COLO829 (cell line): ENCODE results near the gene CHIC2.
"Not testable (repeated sequence)": the region's sequence is repeated elsewhere in the genome, so short reads cannot be mapped to it uniquely, and the experiment has no call there.

ENCODE experiments used
- DNase-seq: peaks from one replicate; pipeline ENCODE4 v3.0.0; 2012; ENCODE audit warnings: low spot score

The CHIC2 gene

DNA sequence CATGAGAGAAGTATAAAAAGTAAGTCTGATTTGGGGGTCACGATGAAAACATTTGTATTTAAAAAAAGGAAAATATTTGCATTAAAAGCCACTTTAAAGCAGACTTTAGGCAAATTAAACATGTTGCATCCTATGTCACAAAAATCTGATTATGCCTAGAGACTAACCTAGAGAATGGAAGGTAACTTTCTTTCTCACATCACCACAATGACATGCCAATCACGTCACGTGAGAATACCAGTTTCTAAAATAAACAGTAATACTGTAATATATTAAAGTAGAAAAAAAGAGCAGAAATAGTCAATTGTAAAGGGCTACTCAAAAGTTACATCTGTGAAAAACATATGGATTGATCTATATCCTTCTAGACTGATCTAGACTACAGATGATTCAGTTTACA, 3.3 kb downstream of the CHIC2 start:
- no peak for DNase-seq

DNA sequence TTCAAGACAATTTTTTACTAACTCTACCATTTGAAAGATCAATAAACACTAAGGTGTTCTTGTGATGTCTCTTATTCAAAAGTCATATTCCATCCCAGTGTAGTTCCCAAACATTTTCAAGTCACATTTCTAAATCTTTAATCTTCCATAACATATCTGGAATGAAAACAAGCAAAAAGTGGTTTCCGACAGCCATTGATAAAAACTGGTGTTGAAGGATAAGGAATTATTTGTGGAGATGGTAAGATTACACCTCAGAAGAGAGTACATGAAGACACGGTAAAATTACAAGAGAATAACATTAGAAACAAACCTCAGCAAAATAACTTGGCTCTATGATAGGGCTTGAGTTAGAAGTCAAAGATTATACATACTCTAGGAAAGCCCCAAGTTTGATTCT, 4.3 kb downstream of the CHIC2 start:
- DNase-seq: no peak

DNA sequence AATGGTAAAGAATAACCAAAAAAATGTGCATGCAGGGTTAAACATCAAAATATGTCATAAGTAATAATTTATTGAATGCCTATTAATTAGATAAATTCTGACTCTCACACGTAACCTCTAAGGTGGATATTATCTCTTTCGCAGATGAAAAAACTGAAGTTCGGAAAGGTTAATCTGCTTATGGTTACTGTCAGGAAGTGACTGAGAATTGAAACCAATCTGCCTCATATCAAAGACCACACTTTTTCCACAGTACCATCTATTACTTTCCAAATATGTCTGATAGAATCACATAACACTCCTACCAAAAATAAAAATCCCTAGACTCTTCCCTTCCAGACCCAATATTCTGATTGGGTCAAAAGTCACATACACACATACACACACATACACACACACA, 6.2 kb downstream of the CHIC2 start:
- DNase-seq: no peak

DNA sequence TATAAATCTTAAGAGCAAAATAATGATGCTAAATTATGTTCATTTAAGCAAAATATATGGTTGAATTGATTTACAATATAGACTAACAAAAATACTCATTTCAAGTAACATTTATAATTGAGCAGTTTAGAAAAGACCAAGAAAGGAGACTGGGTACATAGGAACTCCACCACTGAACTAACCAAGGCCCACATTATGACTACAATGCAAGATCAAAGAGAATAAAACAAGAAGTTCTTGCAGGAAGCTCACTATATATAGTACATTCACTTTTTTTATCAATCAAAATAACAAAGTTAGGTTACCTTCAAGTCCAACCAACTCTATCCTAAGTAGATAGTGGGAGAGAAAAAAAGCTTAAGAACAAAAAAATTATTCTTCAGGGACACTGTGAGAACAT, 8.0 kb downstream of the CHIC2 start:
- DNase-seq: no peak

DNA sequence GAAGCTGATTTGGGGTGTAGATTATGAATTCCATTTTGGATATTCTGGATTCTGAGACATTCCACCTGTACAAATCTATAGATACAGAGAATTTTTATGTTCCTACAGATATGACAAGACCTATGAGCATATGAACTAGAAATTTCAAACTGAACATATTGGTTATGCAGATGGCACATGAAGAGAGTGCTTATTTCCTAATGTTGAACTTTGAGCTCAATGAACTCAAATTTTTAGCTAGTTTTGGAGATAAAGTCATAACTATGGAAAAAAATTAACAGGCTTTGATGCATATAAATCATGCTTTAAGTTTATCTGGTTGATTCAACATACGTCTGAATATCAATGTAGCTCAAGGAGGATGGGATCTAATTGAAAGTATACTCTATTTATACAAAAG, 8.9 kb downstream of the CHIC2 start:
- no peak for DNase-seq

DNA sequence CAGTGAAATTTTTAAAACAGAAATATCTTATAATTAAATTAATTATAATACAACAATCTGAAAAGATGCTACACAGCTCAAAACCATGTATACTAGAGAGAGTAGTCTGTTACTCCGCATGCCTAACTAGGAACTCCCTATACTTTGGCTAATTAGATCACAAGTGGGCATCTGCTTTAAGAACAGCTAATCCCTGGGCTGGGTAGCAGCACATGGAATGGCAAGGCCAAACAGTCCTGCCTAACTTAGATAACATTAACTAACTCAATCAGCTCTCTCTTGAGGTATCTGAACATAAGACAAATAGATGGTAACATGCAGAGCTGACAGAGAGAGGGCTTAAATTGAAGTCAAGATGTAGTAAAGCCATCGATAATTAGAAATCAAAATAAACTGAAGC, 9.9 kb downstream of the CHIC2 start:
- no peak for DNase-seq

DNA sequence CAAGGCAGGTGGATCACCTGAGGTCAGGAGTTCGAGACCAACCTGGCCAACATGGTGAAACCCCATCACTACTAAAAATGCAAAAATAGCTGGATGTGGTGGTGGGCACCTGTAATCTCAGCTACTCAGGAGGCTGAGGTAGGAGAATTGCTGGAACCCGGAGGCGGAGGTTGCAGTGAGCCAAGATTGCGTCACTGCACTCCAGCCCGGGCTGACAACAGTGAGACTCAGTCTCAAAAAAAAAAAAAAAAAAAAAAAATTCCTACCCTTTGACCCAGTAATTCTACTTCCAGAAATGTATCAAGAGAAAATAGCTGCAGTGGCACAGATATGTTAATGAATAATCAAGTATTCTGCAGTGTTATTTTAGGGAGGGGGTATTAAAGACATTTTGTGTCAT, 11.1 kb downstream of the CHIC2 start:
- DNase-seq: not testable (repeated sequence)

DNA sequence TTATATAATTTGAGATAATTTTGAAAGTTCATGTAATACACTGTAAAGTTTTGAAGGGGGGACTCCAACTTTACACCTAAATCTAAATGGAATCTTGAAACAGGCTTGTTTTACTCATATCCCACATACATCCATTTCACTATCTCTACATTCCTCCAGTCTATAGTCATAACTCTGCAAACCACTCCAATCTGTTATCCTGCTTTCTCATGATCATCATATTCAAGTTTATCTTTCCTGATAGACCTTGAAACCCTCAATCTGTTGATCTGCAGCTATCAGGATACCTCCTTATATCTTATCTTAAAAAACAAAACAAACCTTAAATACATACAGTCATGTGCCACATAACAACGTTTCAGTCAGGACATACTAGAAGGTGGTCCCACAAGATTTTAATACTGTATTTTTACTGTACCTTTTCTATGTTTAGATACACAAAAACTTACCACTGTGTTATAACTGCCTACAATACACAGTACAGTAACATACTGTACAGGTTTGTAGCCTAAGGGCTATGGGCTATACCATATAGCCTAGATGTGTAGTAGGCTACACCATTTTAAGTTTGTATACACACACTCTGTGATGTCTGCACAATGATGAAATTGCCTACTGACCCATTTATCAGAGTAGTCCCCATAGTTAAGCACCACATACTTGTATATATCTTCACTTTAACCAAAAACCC, 14.0 kb downstream of the CHIC2 start:
- no peak for DNase-seq

DNA sequence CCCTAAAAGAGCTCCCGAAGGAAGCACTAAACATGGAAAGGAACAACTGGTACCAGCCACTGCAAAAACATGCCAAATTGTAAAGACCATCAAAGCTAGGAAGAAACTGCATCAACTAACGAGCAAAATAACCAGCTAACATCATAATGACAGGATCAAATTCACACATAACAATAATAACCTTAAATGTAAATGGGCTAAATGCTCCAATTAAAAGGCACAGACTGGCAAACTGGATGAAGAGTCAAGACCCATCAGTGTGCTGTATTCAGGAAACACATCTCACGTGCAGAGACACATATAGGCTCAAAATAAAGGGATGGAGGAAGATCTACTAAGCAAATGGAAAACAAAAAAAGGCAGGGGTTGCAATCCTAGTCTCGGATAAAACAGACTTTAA, 20.8 kb downstream of the CHIC2 start:
- not testable (repeated sequence) for DNase-seq

DNA sequence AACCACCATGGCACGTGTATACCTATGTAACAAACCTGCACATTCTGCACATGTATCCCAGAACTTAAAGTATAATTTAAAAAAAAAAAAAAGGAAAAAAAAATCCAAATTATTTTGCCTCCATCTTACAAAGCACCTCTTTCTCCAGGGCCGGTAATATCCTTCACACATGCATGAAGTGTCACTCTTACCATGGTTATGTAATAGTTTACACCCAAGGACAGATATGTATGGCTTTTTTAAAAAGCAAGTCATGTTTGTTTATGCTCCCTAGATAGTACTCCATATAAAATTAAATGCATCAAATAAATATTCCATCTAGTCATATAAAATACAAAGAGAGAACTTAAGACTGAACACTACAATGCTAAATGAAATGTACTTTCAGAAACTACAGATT, 22.5 kb downstream of the CHIC2 start:
- no peak for DNase-seq

DNA sequence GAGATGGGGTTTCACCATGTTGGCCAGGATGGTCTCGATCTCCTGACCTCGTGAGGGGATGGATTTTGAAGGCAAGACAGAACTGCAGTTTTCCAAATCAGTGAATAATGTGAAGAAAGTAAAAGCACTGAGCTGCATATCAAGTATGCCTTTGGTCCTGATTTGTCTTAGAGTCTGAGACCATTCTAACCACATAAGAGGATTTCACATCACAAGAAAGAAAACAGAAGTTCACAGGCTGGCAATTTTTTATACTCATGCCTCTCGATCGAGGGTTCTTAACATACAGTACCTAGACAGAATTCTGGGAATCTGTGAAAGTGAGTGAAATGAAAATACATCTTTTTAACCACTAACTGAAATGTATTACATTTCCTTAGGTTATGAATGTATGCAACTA, 23.3 kb downstream of the CHIC2 start:
- no peak for DNase-seq

DNA sequence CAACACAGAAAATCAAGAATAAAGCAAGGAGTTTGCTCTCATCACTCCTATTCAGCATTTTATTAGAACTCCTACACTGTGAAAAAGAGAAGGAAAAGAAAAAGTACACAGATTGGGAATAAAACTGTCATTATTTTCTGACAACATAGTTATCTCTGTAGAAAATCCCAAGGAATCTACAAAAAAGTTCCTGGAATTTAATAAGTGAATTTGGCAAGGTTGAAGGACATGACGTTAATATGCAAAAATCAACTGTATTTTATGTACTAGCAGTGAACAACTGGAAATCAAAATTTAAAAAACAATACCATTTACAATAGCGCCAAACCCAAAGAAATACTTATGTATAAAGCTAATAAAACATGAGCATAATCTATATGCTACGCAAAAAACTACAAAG, 26.3 kb downstream of the CHIC2 start:
- DNase-seq: no peak

DNA sequence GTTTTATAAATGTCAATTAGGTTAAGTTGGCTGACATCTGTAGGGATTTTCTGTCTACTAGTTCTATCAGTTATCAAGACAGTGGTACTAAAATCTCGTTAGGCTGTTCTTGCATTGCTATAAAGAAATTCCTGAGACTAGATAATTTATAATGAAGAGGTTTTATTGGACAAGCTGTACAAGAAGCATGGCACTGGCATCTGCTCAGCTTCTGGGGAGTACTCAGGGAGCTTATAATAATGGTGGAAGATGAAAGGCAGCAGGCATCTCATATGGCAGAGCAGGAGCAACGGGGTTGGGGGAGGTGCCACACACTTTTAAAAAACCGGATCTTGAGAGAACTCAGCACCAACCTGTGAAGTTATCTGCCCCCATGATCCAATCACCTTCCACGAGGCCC, 28.2 kb downstream of the CHIC2 start:
- no peak for DNase-seq

DNA sequence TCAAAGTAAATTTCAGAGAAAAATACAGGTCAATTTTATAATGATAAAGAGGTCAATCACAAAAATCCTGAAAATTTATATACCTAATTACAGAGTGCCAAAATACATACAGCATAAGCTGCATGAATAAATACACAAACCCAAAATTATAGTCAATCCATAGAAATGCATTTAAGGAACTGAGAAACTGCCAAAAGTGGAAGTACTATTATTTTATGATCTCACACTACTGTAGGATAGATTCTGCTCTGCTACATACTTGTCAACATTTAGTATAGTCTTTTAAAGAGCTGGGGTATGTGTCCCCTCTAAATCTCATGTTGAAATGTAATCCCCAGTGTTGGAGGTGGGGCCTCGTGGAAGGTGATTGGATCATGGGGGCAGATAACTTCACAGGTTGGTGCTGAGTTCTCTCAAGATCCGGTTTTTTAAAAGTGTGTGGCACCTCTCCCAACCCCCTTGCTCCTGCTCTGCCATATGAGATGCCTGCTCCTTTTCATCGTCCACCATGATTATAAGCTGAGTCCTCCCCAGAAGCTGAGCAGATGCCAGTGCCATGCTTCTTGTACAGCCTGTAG, 31.8 kb downstream of the CHIC2 start:
- DNase-seq: no peak

DNA sequence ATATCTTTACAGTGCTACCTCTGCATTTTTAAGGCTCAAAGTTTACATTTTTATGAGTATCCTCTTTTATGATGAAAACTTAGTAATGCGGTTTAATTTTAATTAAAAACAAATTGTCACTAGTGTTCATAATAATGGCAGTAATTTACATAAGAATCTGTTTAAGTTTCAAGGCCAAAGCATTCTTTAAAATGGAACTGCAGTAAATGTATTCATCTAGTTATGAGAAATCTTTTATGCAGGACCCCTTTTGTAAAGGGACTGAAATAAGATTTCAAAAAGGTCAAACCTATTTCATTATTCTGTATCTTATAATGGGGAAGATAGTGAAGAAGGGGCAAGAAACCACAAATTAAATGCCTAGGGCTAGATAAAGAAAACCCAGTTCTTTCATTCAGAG, 37.1 kb downstream of the CHIC2 start:
- DNase-seq: no peak

DNA sequence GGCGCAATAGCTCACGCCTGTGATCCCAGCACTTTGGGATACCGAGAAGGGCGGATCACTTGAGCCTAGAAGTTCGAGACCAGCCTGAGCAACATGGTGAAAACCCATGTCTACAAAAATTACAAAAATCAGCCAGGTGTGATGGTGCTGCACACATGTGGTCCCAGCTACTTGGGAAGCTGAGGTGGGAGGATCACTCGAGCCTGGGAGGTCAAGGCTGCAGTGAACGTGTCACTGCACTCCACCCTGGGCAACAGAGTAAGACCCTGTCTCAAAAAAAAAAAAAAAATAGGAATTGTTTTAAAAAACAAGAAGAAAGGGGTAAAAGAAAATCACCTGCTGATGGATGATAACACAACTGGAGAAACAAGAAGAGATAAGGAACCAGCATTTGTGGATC, 38.8 kb downstream of the CHIC2 start:
- no peak for DNase-seq

DNA sequence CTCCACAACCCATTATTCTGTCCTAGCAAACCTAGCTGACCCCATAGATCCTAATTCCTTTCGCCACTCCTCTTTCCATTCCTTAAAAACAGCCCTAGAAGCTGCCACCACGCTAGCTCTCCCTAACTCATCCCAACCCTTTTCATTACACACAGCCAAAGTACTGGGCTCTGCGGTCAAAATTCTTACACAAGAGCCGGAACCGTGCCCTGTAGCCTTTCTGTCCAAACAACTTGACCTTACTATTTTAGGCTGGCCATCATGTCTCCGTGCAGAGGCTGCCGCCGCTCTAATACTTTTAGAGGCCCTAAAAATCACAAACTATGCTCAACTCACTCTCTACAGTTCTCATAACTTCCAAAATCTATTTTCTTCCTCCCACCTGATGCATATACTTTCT, 41.4 kb downstream of the CHIC2 start:
- not testable (repeated sequence) for DNase-seq

DNA sequence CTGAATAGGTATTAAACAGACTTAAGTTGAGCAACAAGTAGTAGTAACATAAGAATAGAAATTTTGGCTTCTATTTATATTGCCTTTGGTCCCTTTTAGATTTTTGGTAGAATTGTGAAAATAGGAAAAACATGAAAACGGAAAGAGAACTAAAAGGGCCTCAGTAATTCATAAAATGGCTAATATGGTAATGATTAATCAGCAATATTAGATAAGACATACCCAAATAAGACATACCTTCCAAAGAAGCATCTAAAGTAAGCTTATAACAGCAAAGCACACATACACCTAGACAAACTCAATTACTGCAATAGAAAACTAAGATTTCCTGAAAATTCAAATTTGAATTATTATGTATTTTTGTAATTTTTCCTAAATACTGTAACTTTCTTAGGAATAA, 46.4 kb downstream of the CHIC2 start:
- no peak for DNase-seq

DNA sequence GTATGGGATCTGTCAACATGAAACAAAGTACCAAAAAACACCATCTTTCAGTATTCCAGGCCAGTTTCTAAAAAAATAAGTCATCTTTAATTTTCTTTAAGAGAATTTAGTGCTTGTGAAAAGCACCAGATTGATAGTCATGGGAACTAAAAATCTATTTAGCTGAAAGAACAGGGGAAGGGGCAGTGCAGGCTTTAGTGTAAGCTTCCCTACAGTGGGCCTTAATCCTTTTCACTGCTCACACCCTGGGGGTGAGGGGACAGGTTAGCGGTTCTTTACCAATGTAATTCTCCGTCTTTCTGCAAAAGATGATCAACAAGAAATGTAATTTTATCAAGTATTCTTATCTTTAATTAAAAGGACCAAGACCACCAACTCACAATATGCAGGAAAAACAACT, 47.1 kb downstream of the CHIC2 start:
- DNase-seq: no peak

DNA sequence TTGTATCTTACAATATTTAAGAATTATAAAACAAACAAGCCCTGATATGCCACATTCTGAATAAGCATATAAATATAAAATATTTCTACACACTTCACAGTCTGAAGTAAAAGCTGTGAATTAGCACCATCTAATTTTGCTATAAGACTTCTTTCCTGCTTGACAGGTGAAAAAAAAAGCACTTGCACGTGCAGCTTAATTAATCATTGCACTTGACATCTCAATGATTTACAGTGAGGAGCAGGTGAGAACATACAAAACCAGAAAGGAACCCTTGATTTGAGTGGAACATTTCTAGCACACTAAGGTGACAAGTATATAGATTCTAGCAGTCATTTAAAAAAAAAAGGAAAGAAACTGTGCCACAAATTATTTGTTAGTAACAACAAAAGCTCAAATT, 47.9 kb downstream of the CHIC2 start:
- no peak for DNase-seq

DNA sequence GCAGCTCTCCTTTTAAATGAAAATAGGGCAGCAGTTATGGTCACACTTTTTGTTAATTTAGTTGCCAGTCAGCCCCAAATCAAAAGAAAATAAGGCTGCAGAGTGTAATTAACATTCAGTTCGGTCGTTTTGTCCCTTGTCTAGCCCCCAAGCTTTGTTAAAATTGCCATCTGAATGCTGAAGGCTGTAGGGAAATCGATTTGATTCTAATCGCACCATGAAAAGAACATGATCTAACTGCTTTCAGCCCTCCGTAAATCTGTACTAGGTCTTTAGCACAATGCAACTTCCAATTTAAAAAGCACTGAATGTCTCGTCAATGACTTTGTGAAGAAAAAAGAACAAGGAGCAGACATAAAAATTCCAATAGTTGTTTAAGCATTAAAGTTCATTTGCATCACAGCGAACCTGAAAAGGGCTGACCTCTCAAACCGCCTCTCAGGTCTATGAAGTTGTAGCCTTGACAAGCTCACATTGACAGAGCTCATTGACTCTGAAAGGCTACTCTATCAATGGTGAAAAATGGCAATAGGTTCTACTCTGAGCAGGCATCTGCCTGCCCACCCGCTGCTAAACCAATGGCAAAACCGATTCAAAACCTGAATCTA, 48.9 kb downstream of the CHIC2 start:
- DNase-seq: no peak

DNA sequence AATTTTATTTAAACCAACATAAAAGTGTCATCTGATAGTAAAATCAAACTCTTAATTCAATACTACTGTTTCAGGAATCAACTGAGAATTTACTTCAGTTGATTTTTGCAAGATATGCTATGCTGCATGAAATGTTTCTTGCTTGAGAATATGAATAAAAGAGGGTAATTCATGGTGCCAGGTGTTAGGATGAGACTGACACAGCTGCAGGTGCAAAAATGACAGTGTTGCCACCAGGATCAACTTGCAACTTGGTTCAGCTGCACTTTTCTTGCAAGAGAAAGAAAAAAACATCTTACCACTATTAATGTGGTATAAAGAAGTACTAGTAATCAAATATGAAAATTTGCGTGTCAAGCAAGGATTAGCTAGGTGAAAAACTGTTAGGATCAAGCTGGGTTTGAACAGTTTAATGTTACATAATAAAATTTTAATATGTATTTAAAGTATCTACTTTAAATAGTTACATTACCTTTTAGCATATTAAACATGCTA, 49.7 kb downstream of the CHIC2 start:
- no peak for DNase-seq

DNA sequence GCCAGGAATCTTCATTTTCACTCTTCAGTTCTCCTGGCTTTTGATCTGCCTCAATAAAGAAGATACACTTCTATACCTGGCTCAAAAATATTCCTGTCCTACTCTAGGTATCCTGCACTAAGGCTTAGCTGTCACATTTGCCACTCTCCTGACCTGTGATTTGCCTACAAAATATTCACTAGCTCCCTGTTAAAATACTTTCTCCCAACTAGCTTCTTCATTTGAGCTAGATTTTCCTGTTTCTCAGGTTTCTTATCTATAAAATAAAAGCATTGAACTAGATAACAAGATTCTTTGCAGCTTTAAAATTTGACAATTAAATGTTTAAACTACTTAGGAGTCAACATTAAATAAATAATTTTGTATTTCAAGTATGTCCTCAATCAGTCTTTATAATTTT, 53.2 kb downstream of the CHIC2 start:
- DNase-seq: no peak

DNA sequence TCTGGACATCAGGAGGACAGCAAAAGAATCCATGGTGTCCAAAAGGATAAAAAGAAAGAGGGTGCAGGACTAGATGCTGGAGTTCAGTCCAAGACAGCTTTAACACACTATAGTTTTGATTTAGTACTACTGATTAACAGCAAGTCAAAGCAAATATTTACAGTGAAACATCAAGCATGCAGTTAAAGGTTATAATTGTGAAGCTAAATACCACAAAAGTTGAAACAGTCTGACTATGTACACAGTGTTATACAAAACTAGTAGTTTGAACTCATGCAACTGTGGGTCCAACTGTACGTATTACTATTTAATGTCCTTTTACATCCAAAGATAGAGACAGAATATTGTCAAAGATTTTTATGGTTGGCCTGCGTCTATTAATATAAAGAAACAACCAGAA, 57.6 kb downstream of the CHIC2 start:
- DNase-seq: no peak
